Keratinocyte (primary cell): ENCODE measurements around the gene FGF22. TPM values are rescaled to one million over a fixed set of nuclear protein-coding genes. Genes with fewer than 3 reads are reported as not detected.

ENCODE experiments used
- DNase-seq: peaks from one replicate; pipeline ENCODE4 v3.0.0-alpha.2; 2011; ENCODE audit warnings: low read depth, missing footprints, low spot score
- FAIRE-seq: peaks from 2 replicates; lab custom pipeline; 2011; peaks lifted over from hg19 to GRCh38; lab: Jason Lieb, UNC
- H2AFZ ChIP-seq: 2 replicates; pipeline ENCODE4 v1.6.0; 2012; ENCODE audit warnings: low read length, control low read depth, inconsistent platforms; ENCODE audit not compliant: control insufficient read depth
- H3K27ac ChIP-seq: 2 replicates; pipeline ENCODE4 v1.5.1; 2011; ENCODE audit warnings: low read length; ENCODE audit not compliant: control insufficient read depth, insufficient read depth
- H3K27me3 ChIP-seq: 3 replicates; pipeline ENCODE4 v1.6.0; 2011; ENCODE audit warnings: low read length; ENCODE audit not compliant: control insufficient read depth, insufficient read depth; ENCODE audit errors: extremely low read depth
- H3K36me3 ChIP-seq, 2 experiments: 2 replicates in 1 of 2; 3 replicates in 1 of 2; pipeline ENCODE4 v1.5.1; 2011; ENCODE audit warnings: low read length in 2 of 2, mild to moderate bottlenecking in 1 of 2; ENCODE audit not compliant: control insufficient read depth in 2 of 2, insufficient read depth in 2 of 2; ENCODE audit errors: extremely low read depth in 1 of 2
- H3K4me1 ChIP-seq: 3 replicates; pipeline ENCODE4 v1.5.1; 2011; ENCODE audit warnings: low read length; ENCODE audit not compliant: control insufficient read depth, insufficient read depth; ENCODE audit errors: extremely low read depth
- H3K4me2 ChIP-seq: 3 replicates; pipeline ENCODE4 v1.6.0; 2011; ENCODE audit warnings: low read depth, low read length; ENCODE audit not compliant: control insufficient read depth, insufficient read depth; ENCODE audit errors: extremely low read depth
- H3K4me3 ChIP-seq, 3 experiments: fragments of 200-600 bp in 1 of 3; sonication (generic) in 1 of 3; 2 replicates in 2 of 3; 3 replicates in 1 of 3; pipeline ENCODE4 v1.5.1; 2011 to 2016; ENCODE audit warnings: low read length in 3 of 3, mild to moderate bottlenecking in 3 of 3, control low read depth in 2 of 3, inconsistent platforms in 1 of 3, low read depth in 1 of 3, mixed read lengths in 1 of 3, mixed run types in 1 of 3, moderate library complexity in 1 of 3; ENCODE audit not compliant: control insufficient read depth in 2 of 3, insufficient read depth in 2 of 3; ENCODE audit errors: extremely low read depth in 1 of 3
- H3K79me2 ChIP-seq: 2 replicates; pipeline ENCODE4 v1.6.0; 2012; ENCODE audit warnings: low read length; ENCODE audit not compliant: control insufficient read depth, insufficient read depth
- H3K9ac ChIP-seq: 3 replicates; pipeline ENCODE4 v1.6.0; 2011; ENCODE audit warnings: low read length; ENCODE audit not compliant: control insufficient read depth, insufficient read depth; ENCODE audit errors: extremely low read depth
- H3K9me1 ChIP-seq: 3 replicates; pipeline ENCODE4 v1.6.0; 2011; ENCODE audit warnings: low read length; ENCODE audit not compliant: control insufficient read depth, insufficient read depth; ENCODE audit errors: extremely low read depth
- H3K9me3 ChIP-seq: 2 replicates; pipeline ENCODE4 v1.5.1; 2012; ENCODE audit warnings: low read depth, low read length; ENCODE audit not compliant: control insufficient read depth
- H4K20me1 ChIP-seq: 3 replicates; pipeline ENCODE4 v1.6.0; 2011; ENCODE audit warnings: low read length; ENCODE audit not compliant: control insufficient read depth, insufficient read depth; ENCODE audit errors: extremely low read depth
- EZH2 ChIP-seq: IDR thresholded peaks from one replicate; pipeline ENCODE4 v1.6.1; 2012; ENCODE audit warnings: inconsistent platforms, mild to moderate bottlenecking, low read length, moderate library complexity
- dilution Hi-C: fragments of 300-500 bp; cut with MboI; formaldehyde crosslinking; loops from one replicate; pipeline ENCODE4 v1.7.0; 2020; ENCODE audit warnings: low sequenced_read_pairs; ENCODE audit not compliant: extremely low pct_ligation_motif_present
- polyA plus RNA-seq, 5 experiments: library from polyadenylated mRNA; depleted of rRNA in 3 of 5; stranded (reverse) in 3 of 5; stranded (forward) in 1 of 5; unstranded in 1 of 5; fragments of >200 nt; gene quantifications; 1 replicate in 1 of 5; 2 replicates in 3 of 5; 3 replicates in 1 of 5; pipeline versions ENCODE4 v1.2.1 to v1.2.3, GENCODE V29; 2011 to 2012; ENCODE audit warnings: missing spikeins in 2 of 5, low read depth in 1 of 5, low replicate concordance in 1 of 5
- TF ChIP-seq, protein P1 (sequence below), 3 experiments: IDR thresholded peaks in 1 of 3; conservative IDR thresholded peaks in 1 of 3; optimal IDR thresholded peaks in 1 of 3; 2 replicates in 2 of 3; 3 replicates in 1 of 3; pipeline versions ENCODE3 to v1.5.1; 2011; ENCODE audit warnings: low read length in 3 of 3, mild to moderate bottlenecking in 3 of 3, moderate library complexity in 2 of 3, control low read depth in 1 of 3, inconsistent platforms in 1 of 3; ENCODE audit not compliant: insufficient read depth in 2 of 3; ENCODE audit errors: extremely low read depth in 1 of 3

Gene FGF22
- polyA plus RNA-seq, 1 donor (not counting 4 experiments of a cell fraction or from before 2014, with no cell fraction given) = not detected

DNA sequence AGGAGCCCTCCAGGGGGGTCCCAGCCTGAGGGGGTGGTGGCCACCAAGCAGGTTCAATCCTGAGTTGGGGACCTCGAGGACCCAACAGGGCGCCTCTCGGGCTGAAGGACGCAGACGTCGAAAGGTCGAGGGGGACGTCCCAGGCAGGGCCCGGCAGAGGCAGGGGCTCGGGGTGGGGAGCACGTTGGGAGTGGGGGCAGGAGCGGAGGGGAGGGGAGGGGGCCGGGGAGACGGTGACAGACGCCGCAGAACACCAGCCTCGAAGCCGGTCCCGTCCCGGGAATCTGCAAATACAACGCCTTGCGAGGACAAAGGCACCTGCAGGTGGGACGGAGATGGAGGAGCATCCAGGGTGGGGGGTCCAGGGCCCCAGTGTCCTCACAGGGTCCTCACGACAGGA, 4.1 kb downstream of the FGF22 start:
- Histone ChIP-seq H3K4me1 (peaks cover 4% of the 10 kb centered on the region), H3K4me2 (no peak overlapping the region), H3K9me3 (no peaks in the 10 kb centered on the region), H4K20me1 (peaks cover 3% of the 10 kb centered on the region), H3K79me2 (no peaks in the 10 kb centered on the region), H3K9me1 (no peaks in the 10 kb centered on the region), H2AFZ (no peak overlapping the region), H3K9ac (no peak overlapping the region), H3K27me3 (no peaks in the 10 kb centered on the region), H3K36me3 (peaks cover 9 to 17% of the 10 kb centered on the region in 2 experiments), H3K27ac (no peak overlapping the region), H3K4me3 (no peak overlapping the region)
- DNase-seq (no peak), FAIRE-seq (no peak)
- TF ChIP-seq, protein P1, sequence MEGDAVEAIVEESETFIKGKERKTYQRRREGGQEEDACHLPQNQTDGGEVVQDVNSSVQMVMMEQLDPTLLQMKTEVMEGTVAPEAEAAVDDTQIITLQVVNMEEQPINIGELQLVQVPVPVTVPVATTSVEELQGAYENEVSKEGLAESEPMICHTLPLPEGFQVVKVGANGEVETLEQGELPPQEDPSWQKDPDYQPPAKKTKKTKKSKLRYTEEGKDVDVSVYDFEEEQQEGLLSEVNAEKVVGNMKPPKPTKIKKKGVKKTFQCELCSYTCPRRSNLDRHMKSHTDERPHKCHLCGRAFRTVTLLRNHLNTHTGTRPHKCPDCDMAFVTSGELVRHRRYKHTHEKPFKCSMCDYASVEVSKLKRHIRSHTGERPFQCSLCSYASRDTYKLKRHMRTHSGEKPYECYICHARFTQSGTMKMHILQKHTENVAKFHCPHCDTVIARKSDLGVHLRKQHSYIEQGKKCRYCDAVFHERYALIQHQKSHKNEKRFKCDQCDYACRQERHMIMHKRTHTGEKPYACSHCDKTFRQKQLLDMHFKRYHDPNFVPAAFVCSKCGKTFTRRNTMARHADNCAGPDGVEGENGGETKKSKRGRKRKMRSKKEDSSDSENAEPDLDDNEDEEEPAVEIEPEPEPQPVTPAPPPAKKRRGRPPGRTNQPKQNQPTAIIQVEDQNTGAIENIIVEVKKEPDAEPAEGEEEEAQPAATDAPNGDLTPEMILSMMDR (optimal IDR thresholded peaks at IDR 0.05 in 1 of 3, IDR thresholded peaks at IDR 0.05 in 1 of 3, conservative IDR thresholded peaks at IDR 0.05 in 1 of 3; ENCODE audit: extremely low read depth in 1 of 3, insufficient read depth in 2 of 3, low read length in 3 of 3) = no peak
- TF ChIP-seq EZH2 = no peak
- dilution Hi-C loops = no loop called here

DNA sequence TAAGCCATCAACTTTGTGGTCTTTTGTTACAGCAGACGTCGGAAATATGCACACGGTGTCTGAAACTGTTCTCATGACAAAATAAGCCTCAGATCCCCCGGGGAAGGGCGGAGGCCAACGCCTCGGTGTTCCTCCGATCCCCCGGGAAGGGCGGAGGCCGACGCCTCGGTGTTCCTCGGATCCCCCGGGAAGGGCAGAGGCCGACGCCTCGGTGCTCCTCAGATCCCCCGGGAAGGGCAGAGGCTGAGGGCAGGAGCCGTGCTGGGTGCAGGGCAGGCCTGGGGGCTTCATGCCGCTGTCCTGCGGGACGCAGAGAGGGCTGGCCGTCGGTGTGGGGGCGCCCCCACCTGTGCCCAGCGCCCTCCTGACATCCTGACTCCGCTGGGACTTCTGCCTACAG, 4.7 kb downstream of the FGF22 start:
- DNase-seq = no peak
- H4K20me1 ChIP-seq = peaks cover 3% of the 10 kb centered on the region
- FAIRE-seq = no peak
- H3K27ac ChIP-seq = no peak overlapping the region
- no peaks in the 10 kb centered on the region for H3K9me3 ChIP-seq
- H3K4me3 ChIP-seq = no peak overlapping the region
- H3K4me2 ChIP-seq = no peak overlapping the region
- dilution Hi-C loops = no loop called here
- H3K79me2 ChIP-seq = peaks cover 2% of the 10 kb centered on the region
- no peaks in the 10 kb centered on the region for H3K9me1 ChIP-seq
- H3K36me3 ChIP-seq = peaks cover 9 to 19% of the 10 kb centered on the region in 2 experiments
- peaks cover 4% of the 10 kb centered on the region for H3K4me1 ChIP-seq
- H2AFZ ChIP-seq = no peak overlapping the region
- TF ChIP-seq EZH2 = no peak
- TF ChIP-seq, protein P1 (optimal IDR thresholded peaks at IDR 0.05 in 1 of 3, IDR thresholded peaks at IDR 0.05 in 1 of 3, conservative IDR thresholded peaks at IDR 0.05 in 1 of 3; ENCODE audit: extremely low read depth in 1 of 3, insufficient read depth in 2 of 3, low read length in 3 of 3) = no peak
- no peaks in the 10 kb centered on the region for H3K27me3 ChIP-seq
- H3K9ac ChIP-seq = no peak overlapping the region
